ENCODE data around the gene USP49.

- TF ChIP-seq POLR2A (IDR thresholded peaks at IDR 0.05; ENCODE audit: low read depth, low read length) = no peak
- TF ChIP-seq POLR2AphosphoS5 (IDR thresholded peaks at IDR 0.05; ENCODE audit: low read depth, low read length) = no peak
These were observed 136.5 kb downstream of the USP49 start for GRCh38 chr6:41758641-41759035.

Measured in GM12892 (cell line).